ENCODE data around the gene TTC39B. TPM values are rescaled to one million over a fixed set of nuclear protein-coding genes. Genes with fewer than 3 reads are reported as not detected.
A peak's percentile ranks its signal among the peaks of the same experiment; 100 is the strongest.

TTC39B gene
- total RNA-seq, 2 donors from 2014 or later, result 27.2 to 32.2 TPM

GRCh38 chr9:15211160-15211814 lies 95.7 kb downstream of the TTC39B start:
- peak; percentile 87 for TF ChIP-seq CTCF (IDR thresholded peaks at IDR 0.05)
- intact Hi-C loops (cut with DNase I), result loop anchor here (5.0 kb wide), 2 partner anchors 96 to 206 kb away; partner anchors contain the start of gene TTC39B
- Histone ChIP-seq H3K4me3 (no peak overlapping the region), H3K9me3 (no peaks in the 10 kb centered on the region), H3K27me3 (no peaks in the 10 kb centered on the region), H3K9ac (ENCODE audit: low read depth in 2 of 2, low read length in 2 of 2) (no peak overlapping the region), H3K36me3 (no peaks in the 10 kb centered on the region), H3K27ac (no peak overlapping the region), H3K4me1 (no peaks in the 10 kb centered on the region)
- peak; percentile 82 for DNase-seq

- no peak overlapping the region for H3K27ac ChIP-seq
- no peaks in the 10 kb centered on the region for H3K9me3 ChIP-seq
- H3K36me3 ChIP-seq, result no peaks in the 10 kb centered on the region
- TF ChIP-seq CTCF (IDR thresholded peaks at IDR 0.05), result no peak
- DNase-seq, result no peak
- H3K9ac ChIP-seq (ENCODE audit: low read depth in 2 of 2, low read length in 2 of 2), result no peak overlapping the region
- no peak overlapping the region for H3K4me3 ChIP-seq
- no peaks in the 10 kb centered on the region for H3K4me1 ChIP-seq
- H3K27me3 ChIP-seq, result no peaks in the 10 kb centered on the region
- intact Hi-C loops (cut with DNase I), result no loop called here
Observed at GRCh38 chr9:15206903-15207696, 99.9 kb downstream of the TTC39B start.

- no peak for DNase-seq
- H3K9ac ChIP-seq (ENCODE audit: low read depth in 2 of 2, low read length in 2 of 2), result no peak overlapping the region
- intact Hi-C loops (cut with DNase I), result no loop called here
- H3K9me3 ChIP-seq, result no peaks in the 10 kb centered on the region
- H3K4me1 ChIP-seq, result no peaks in the 10 kb centered on the region
- H3K4me3 ChIP-seq, result no peak overlapping the region
- no peak for TF ChIP-seq CTCF (IDR thresholded peaks at IDR 0.05)
- no peaks in the 10 kb centered on the region for H3K27me3 ChIP-seq
- H3K27ac ChIP-seq, result no peak overlapping the region
- no peaks in the 10 kb centered on the region for H3K36me3 ChIP-seq
Observed at GRCh38 chr9:15205632-15206420, 101.2 kb downstream of the TTC39B start.

- no peaks in the 10 kb centered on the region for H3K4me1 ChIP-seq
- no peak overlapping the region for H3K9ac ChIP-seq (ENCODE audit: low read depth in 2 of 2, low read length in 2 of 2)
- no peaks in the 10 kb centered on the region for H3K9me3 ChIP-seq
- intact Hi-C loops (cut with DNase I), result loop anchor here (5.0 kb wide), 1 partner anchor 404 kb away; no protein-coding TSS in a partner anchor
- H3K27ac ChIP-seq, result no peak overlapping the region
- H3K27me3 ChIP-seq, result no peaks in the 10 kb centered on the region
- TF ChIP-seq CTCF (IDR thresholded peaks at IDR 0.05), result no peak
- H3K4me3 ChIP-seq, result no peak overlapping the region
- no peaks in the 10 kb centered on the region for H3K36me3 ChIP-seq
- no peak for DNase-seq
Observed at GRCh38 chr9:15203581-15203980, 103.4 kb downstream of the TTC39B start.

- Histone ChIP-seq H3K9ac (ENCODE audit: low read depth in 2 of 2, low read length in 2 of 2) (no peak overlapping the region), H3K4me3 (no peak overlapping the region), H3K27me3 (no peaks in the 10 kb centered on the region), H3K27ac (no peak overlapping the region), H3K36me3 (no peaks in the 10 kb centered on the region), H3K4me1 (no peaks in the 10 kb centered on the region), H3K9me3 (no peaks in the 10 kb centered on the region)
- intact Hi-C loops (cut with DNase I), result loop anchor here (5.0 kb wide), 1 partner anchor 407 kb away; no protein-coding TSS in a partner anchor
- no peak for DNase-seq
- TF ChIP-seq CTCF (IDR thresholded peaks at IDR 0.05), result no peak
Observed at GRCh38 chr9:15200111-15200510, 106.9 kb downstream of the TTC39B start.
